Spleen (tissue), 7 donors: ENCODE measurements around the gene SIRT3.

Experiments
- CTCF ChIP-seq, 11 experiments: fragments of 200-600 bp in 7 of 11; fragments of 450-650 bp in 4 of 11; sonication (generic) in 4 of 11; IDR thresholded peaks in 8 of 11; conservative IDR thresholded peaks in 3 of 11; 1 replicate in 7 of 11; 2 replicates in 4 of 11; pipeline versions ENCODE4 v1.4.0 to v1.8.0; 2016 to 2021; ENCODE audit warnings: antibody characterized with exemption in 11 of 11, inconsistent platforms in 4 of 11, mild to moderate bottlenecking in 1 of 11
- POLR2AphosphoS5 ChIP-seq, 3 donors: sonication (generic); formaldehyde crosslinking; IDR thresholded peaks; one replicate each; pipeline ENCODE4 v1.5.1; 2017; ENCODE audit warnings: antibody characterized with exemption in 3 of 3
- donor health status: DM: no; HTN: no; CAD: no; lungs with moderate emphysema.
- donor health status: DM: no; HTN: no; CAD: no.
- donor health status: DM: no; HTN: no; CAD: no.

DNA sequence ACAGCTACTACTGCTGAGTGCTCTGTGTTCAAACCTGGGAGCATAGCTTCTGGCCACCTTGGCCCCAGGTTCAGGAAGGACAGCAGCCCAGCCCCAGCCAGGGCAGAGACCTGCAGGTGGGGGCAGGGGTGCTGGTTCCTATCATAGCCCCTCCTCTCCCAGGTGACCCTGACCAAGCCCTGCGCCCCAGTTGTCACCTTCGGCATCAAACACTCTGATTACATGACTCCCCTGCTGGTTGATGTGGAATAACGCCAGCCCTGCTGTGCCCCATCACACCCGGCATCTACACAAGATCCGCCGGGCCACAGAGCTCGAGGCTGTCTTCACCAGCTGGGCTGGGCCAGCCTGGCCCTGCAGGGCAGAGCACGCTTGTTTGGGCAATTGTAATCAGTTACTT is 36.4 kb downstream of the SIRT3 start:
- no peak for TF ChIP-seq CTCF (IDR thresholded peaks at IDR 0.05 in 8 of 11, conservative IDR thresholded peaks at IDR 0.05 in 3 of 11)
- TF ChIP-seq POLR2AphosphoS5 (IDR thresholded peaks at IDR 0.05): peak in 1 of 3 donors; percentile 59
